A549 (cell line): ENCODE measurements around the gene PAPPA2.

Source experiments
- CEBPB ChIP-seq, 2 experiments: fragments of >200 bp in 1 of 2; sonication (Bioruptor Twin) in 1 of 2; formaldehyde crosslinking in 1 of 2; IDR thresholded peaks; 2 replicates each; pipeline ENCODE4 v1.6.1; 2012 to 2016
- CTCF ChIP-seq: fragments of >200 bp; sonication (Bioruptor Twin); formaldehyde crosslinking; IDR thresholded peaks from 3 replicates; pipeline ENCODE4 v1.5.1; 2016
- ELK1 ChIP-seq: fragments of 150-350 bp; IDR thresholded peaks from 2 replicates; pipeline ENCODE4 v1.6.1; 2014; ENCODE audit warnings: low read depth, mild to moderate bottlenecking, low read length
- EP300 ChIP-seq, 2 experiments: fragments of >200 bp; sonication (Bioruptor Twin); formaldehyde crosslinking; IDR thresholded peaks; 2 replicates in 1 of 2; 3 replicates in 1 of 2; pipeline ENCODE4 v1.6.1; 2016 to 2017
- ESRRA ChIP-seq: fragments of 150-350 bp; IDR thresholded peaks from 2 replicates; pipeline ENCODE4 v1.6.1; 2014; ENCODE audit warnings: mild to moderate bottlenecking, low read length, borderline replicate concordance
- HMGXB4 ChIP-seq: fragments of 250-450 bp; sonication (Bioruptor Pico); IDR thresholded peaks from 2 replicates; pipeline ENCODE4 v1.5.0; 2021; ENCODE audit warnings: mild to moderate bottlenecking, moderate library complexity, borderline replicate concordance
- HOXA7 ChIP-seq: fragments of 250-450 bp; sonication (Bioruptor Pico); IDR thresholded peaks from 2 replicates; pipeline ENCODE4 v1.5.0; 2020; ENCODE audit warnings: mild to moderate bottlenecking, moderate library complexity
- KDM5A ChIP-seq: fragments of 200-600 bp; sonication (generic); IDR thresholded peaks from 2 replicates; pipeline ENCODE4 v1.6.1; 2016; ENCODE audit warnings: antibody characterized with exemption, mild to moderate bottlenecking
- NR3C1 ChIP-seq: fragments of >200 bp; sonication (Bioruptor Twin); formaldehyde crosslinking; IDR thresholded peaks from 3 replicates; pipeline ENCODE4 v1.6.1; 2017
- POLR2A ChIP-seq: IDR thresholded peaks from 2 replicates; pipeline ENCODE4 v1.6.1; 2012; ENCODE audit warnings: mild to moderate bottlenecking, low read length
- RCOR1 ChIP-seq: fragments of 150-350 bp; IDR thresholded peaks from 2 replicates; pipeline ENCODE4 v1.6.1; 2014; ENCODE audit warnings: antibody characterized with exemption, low read length, low read depth
- TFCP2L1 ChIP-seq: fragments of 250-450 bp; sonication (Bioruptor Pico); IDR thresholded peaks from 2 replicates; pipeline ENCODE4 v1.5.0; 2021; ENCODE audit warnings: mild to moderate bottlenecking
- USF2 ChIP-seq: fragments of 450-650 bp; IDR thresholded peaks from 2 replicates; pipeline ENCODE4 v1.6.1; 2014; ENCODE audit warnings: antibody characterized with exemption

- TF ChIP-seq POLR2A: no peak
- no peak for TF ChIP-seq ELK1
- no peak for TF ChIP-seq CEBPB (IDR thresholded peaks at IDR 0.05)
- no peak for TF ChIP-seq CTCF
- no peak for TF ChIP-seq TFCP2L1 (CRISPR knock-in tag)
- TF ChIP-seq RCOR1: no peak
- no peak for TF ChIP-seq ESRRA
- TF ChIP-seq NR3C1: no peak
- no peak for TF ChIP-seq HMGXB4
- no peak for TF ChIP-seq KDM5A
- TF ChIP-seq HOXA7 (CRISPR knock-in tag): no peak
- no peak for TF ChIP-seq USF2
- TF ChIP-seq EP300 (IDR thresholded peaks at IDR 0.05): no peak
Measured at GRCh38 chr1:176736015-176736414, 273.0 kb downstream of the PAPPA2 start.
